Choroid plexus epithelial cell (primary cell): ENCODE data around the gene NOX5.

Source experiments
- DNase-seq: peaks from one replicate; pipeline ENCODE4 v3.0.0-alpha.2; 2010; ENCODE audit warnings: low read depth
- H3K4me3 ChIP-seq: 2 replicates; pipeline ENCODE4 v1.5.1; 2011; ENCODE audit warnings: low read depth, mild to moderate bottlenecking, control low read depth, low read length, moderate library complexity
- TF ChIP-seq, protein P1 (sequence below): conservative IDR thresholded peaks from 2 replicates; pipeline ENCODE4 v1.5.1; 2011; ENCODE audit warnings: low read depth, mild to moderate bottlenecking, control low read depth, inconsistent platforms, low read length, moderate library complexity

NOX5 gene

GRCh38 chr15:68997930-68998777, 16.3 kb upstream of the NOX5 start:
- no peak for DNase-seq
- H3K4me3 ChIP-seq, result no peak overlapping the region
- TF ChIP-seq, protein P1, sequence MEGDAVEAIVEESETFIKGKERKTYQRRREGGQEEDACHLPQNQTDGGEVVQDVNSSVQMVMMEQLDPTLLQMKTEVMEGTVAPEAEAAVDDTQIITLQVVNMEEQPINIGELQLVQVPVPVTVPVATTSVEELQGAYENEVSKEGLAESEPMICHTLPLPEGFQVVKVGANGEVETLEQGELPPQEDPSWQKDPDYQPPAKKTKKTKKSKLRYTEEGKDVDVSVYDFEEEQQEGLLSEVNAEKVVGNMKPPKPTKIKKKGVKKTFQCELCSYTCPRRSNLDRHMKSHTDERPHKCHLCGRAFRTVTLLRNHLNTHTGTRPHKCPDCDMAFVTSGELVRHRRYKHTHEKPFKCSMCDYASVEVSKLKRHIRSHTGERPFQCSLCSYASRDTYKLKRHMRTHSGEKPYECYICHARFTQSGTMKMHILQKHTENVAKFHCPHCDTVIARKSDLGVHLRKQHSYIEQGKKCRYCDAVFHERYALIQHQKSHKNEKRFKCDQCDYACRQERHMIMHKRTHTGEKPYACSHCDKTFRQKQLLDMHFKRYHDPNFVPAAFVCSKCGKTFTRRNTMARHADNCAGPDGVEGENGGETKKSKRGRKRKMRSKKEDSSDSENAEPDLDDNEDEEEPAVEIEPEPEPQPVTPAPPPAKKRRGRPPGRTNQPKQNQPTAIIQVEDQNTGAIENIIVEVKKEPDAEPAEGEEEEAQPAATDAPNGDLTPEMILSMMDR, result no peak

DNA sequence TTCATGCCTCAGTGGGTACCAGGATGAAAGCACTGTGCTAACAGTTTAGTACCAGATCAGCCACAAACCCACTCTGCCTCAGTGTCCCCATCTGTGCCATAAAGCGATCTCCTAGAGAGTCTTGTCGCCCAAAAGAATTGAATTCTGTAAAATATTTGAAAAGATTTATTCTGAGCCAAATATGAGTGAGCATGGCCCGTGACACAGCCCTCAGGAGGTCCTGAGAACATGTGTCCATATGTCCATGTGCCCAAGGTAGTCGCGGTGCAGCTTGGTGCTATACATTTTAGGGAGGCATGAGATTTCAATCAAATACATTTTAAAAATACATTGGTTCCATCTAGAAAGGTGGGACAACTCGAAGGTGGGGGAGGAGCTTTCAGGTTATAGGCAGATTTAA, 15.4 kb upstream of the NOX5 start:
- TF ChIP-seq, protein P1, result no peak
- no peak for DNase-seq
- no peak overlapping the region for H3K4me3 ChIP-seq

DNA sequence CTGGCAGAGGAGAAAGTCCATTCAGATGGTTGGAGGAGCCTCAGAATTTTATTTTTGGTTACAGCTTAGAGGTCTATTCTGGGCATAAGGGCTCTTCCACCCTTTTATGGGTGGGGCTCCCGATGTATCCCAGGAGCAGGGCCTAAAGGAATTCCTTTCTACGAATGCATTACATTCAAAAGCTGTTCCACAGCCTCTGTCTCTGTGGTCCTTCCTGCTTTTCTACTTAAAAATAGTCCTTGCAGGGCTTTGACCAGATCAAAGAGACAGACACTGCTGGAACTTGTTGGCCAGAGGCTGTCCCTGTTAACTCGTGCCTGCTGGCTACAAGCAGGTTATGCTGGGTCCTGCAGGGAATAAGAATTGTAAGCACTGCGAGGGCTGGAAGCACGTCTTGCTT, 14.4 kb upstream of the NOX5 start:
- no peak overlapping the region for H3K4me3 ChIP-seq
- TF ChIP-seq, protein P1, result no peak
- DNase-seq, result no peak

DNA sequence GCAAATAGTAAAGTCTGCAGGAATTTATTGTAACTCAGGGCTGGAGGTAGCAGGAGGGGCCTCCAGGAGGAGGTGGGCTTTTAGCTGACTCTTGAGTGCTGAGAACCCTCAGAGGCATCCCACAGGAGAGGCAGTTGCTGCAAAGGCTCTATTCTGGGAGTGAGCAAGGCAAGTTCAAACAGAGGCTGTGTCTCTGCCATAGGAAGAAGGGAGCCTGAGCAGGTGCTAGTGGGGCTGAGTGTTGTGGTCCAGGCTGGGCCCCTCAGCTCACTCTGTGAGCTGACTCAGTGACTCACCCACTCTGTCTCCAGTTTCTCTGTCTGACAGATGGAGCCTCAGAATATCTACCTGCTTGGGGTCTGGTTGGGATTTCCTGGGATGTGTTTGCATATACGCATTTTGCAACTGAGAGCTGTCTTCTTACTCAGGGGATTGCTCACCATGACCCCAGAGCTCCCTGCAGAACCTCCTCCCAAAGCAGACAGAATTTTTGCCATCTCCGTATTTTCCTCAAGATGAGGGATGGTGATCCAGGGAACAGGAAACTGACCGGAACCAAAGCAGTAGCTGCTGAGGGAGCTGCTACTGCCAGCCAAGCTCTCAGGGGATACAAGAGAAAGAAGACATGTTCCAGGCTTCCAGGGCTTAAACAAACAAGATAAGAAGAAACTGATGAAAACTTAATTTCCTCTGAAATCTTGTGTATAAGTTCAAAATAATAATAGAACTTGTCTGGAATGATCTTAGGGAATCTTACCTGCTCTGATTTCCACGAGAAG, 13.6 kb upstream of the NOX5 start:
- TF ChIP-seq, protein P1, result no peak
- no peak overlapping the region for H3K4me3 ChIP-seq

DNA sequence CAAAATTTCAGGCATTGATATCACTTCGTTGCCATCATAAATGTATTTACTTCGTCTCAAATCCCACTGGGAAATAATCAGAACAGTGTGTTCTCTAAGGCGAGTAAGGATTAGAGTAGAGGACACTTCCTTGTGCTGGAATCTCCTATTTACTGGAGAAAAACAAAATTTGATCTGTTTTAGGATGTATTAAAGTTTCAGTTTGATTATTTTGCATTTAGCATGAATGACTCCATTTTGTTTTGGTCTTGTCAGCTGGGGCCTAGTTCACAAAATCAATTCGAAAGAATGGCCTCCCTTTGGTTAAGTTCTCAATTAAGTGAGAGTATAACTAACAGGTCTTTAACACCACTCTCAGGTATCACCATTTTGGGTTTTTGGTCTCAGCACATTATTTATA, 11.7 kb upstream of the NOX5 start:
- DNase-seq, result no peak
- no peak overlapping the region for H3K4me3 ChIP-seq
- TF ChIP-seq, protein P1, result no peak

More for the DNA sequence above, 13.6 kb upstream of the NOX5 start:
- no peak for DNase-seq

GRCh38 chr15:69004011-69004410, 10.5 kb upstream of the NOX5 start:
- TF ChIP-seq, protein P1, result no peak
- DNase-seq, result no peak
- no peak overlapping the region for H3K4me3 ChIP-seq
